NCI-H146 (cell line): ENCODE results near the gene NCOA1.
"Not testable (repeated sequence)": the region's sequence is repeated elsewhere in the genome, so short reads cannot be mapped to it uniquely, and the experiment has no call there.

ENCODE experiments used
- DNase-seq: peaks from one replicate; lab custom pipeline; 2025; lab: John Stamatoyannopoulos, UW

Gene NCOA1

DNA sequence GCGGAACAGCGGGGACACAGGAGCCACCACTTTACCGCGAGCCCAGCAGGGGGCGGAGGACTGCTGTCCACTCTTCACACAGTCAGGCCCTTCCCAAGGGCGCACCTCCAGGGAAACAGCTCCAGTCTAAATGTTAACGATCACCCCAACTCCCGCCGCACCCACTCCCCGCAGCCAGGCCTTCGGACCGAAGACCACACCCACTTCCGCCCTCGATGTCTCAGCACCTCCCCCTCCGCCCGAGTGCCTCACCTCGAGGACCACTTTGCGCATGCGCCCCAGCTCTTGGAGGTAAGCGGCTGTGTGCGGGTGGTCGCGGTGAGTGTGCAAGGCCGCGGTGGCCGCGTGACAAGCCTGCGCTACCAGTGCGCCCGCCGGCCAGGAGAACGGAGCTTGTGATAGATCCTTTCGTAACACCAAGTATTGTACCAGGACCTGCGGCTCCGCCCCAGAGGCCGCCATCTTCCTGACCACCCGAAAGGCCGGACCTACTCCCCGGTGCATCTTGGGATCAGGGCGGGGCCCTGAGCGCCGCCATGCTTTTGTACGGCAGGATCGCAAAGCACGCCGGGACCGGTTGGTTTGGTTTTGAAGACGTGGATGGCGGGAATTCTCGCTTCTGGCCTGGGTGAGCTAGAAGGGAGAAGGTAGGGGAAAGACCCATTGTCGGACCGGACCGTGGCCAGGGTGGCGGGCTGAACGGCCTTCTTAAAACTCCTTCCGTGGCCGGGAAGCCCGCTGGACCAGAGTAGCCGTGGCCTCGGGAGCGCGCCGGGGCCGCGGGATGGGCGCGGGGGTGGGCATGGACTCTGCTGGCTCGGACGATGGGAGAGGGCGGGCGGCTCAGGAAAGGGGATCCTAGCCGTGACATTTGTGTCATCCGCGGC lies 302.1 kb downstream of the NCOA1 start, which contains the start of the genes CENPO and PTRHD1:
Gene CENPO, plus strand, starts transcription at position 552 of the 887 bp plus-strand sequence. CDS start 495 bp downstream, outside the sequence.
Gene PTRHD1, minus strand, starts transcription at position 518 of the 887 bp plus-strand sequence. Its CDS starts 14 bp downstream, at position 504.
- DNase-seq, result peak; percentile 97

DNA sequence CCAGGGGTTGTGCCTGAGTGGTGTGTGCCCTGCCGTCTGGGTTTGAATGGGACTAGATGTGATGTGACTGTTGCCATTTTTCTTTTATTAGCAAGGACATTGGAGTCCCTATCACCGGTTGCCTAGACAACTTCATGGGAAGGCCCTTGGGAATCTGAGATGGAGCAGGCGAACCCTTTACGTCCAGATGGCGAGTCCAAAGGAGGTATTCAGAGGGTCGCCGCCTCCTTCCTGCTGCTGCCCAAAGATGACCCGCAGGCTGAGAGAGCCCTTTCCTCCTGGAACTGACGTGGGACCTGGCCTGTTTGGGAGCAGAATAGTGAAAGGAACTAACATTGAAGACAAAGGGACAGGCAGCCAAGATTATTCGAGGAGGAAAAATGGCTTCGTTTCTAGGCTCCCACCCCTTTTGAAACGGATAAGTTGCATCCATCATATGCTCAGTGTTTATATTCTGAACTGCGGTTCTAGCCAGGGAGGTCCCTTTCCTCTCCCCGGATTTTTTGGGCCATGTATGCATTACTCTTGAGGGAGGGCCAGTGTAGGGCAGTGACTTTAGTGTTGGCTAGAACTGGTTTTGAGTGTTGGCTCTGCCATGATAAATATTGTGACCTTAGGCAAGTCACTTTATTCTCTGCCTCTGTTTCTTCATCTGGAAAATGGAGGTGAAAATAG lies 302.8 kb downstream of the NCOA1 start:
- peak; percentile 61 for DNase-seq

DNA sequence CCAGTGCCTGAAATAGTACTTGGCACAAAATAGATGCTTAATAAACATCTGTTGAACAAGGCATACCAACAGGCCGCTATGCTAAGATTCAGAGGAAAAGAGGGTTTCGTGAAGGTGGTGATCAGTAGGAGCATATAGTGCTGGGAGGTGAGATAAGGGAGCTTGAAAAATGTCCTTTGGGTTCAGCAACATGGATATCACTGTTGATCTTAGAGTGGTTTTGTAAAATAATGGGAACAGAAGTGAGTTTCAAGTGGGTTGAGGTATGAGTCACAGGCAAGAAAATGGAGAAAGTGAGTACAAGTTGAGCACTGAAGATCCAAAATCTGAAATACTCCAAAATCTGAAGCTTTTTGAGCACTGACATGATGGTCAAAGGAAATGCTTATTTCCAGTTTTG lies 306.6 kb downstream of the NCOA1 start:
- no peak for DNase-seq

- not testable (repeated sequence) for DNase-seq
Observed at GRCh38 chr2:24800487-24800886, 309.4 kb downstream of the NCOA1 start.

GRCh38 chr2:24805811-24806660 lies 315.0 kb downstream of the NCOA1 start:
- DNase-seq, result not testable (repeated sequence)

GRCh38 chr2:24806661-24807036 lies 315.6 kb downstream of the NCOA1 start:
- DNase-seq, result no peak

DNA sequence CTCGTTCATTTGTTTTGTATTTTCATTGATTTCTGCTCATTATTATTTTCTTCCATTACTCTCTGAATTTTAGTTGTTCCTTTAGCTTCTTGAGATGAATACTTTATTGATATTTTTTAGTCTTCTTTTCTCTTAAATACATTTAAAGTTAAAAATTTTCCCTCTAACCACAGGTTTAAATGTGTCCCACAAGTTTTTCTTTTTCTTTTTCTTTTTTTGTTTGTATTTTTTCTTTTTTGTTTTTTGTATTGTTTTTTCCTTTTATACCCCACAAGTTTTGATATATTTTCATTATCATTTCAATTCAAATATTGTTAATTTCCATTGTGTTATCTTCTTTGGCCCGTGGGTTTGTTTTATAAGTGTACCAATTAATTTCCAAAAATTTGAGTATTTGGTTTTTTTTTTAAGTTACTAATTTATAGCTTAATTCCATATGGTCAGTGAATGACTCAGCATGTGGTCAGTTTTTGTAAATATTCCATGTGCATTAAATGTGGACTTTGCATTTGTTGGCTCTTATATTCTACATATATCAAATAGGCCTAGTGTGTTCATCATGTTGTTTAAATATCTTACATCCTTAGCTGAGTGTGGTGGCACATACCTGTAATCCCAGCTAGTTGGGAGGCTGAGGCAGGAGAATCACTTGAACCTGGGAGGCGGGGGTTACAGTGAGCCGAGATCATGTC lies 318.4 kb downstream of the NCOA1 start:
- no peak for DNase-seq

DNA sequence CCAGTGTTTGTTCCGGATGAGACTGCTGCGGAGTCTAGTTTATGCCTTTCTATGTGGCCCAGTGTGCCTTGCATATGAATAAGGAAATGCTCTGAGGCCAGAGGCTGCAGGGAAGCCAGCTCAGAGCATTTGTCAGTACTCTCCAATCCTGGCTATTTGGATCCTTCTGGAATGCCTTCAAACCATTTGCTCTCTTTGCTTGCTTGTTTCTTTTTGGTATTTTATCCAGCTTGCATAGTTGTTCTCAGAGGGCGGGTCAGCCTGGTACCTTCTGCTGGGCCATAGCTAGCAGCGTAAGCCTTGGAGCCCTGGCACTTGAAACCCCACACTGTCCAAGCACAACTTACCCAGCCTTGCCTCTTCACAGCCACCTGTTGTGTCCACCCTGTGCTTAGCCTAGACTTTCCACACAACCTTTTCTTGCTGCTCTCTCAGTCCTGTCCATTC lies 322.7 kb downstream of the NCOA1 start:
- no peak for DNase-seq

GRCh38 chr2:24814516-24814915 lies 323.5 kb downstream of the NCOA1 start:
- no peak for DNase-seq

GRCh38 chr2:24815171-24815570 lies 324.1 kb downstream of the NCOA1 start:
- no peak for DNase-seq

- no peak for DNase-seq
Observed at GRCh38 chr2:24816404-24816803, 325.4 kb downstream of the NCOA1 start.

GRCh38 chr2:24816884-24817283 lies 325.8 kb downstream of the NCOA1 start:
- no peak for DNase-seq

DNA sequence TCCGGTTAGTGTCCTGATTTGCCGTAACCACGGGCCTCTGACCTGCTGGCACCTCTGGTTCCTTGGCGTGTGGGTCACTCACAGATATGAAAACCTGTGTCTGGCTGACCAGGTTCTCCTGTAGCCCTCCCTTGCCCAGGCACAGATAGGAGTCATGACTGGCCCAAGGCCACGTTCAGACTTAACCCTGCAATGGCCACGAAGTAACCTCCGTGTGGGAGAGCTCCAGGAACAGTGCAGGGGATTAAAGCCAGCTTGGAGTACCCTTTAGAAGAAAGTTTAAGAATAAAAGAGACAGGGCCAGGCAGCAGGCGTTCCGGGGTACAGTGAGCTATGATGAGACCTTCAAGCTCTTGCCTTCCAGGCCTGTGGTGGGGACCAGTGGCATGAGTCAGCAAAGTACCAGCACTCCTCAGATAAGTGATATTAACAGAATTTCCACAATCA lies 327.7 kb downstream of the NCOA1 start:
- no peak for DNase-seq

DNA sequence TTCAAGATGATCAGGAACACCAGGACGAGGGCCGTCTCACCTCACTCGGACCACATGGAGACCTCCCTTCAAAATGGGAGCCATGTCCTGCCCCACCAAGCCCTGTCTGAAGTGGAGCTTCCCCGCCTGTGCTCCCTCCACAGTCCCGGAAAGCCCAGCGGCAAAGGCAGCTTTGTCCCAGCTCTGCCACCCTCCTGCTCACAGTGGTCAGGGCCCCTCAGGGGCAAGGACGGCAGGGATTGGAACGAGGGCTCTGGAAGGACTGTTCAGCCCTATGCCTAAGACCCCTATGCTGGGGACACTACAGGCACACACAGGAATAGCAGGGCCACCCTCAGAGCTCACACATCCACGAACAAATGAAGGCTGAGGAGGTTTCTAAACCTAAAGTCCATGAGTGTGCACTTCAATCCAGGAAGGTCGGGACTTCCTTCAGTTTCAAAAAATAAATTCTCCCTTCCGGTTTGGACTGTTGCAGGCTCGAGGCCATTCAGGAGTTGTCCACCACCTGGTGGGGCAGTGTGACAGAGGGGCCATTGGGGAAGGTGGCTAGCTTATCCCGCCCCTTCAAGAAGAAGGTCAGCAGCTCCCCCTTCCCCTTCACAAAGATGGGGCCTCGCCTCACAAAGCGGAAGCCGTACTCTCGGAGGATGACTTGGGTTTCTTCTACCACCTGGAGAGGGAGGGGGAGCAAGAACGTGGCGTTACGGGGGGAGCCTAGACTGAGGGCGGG lies 328.6 kb downstream of the NCOA1 start:
- DNase-seq, result no peak

GRCh38 chr2:24820175-24820513 lies 329.1 kb downstream of the NCOA1 start:
- DNase-seq, result no peak
